ENCODE data around the gene CMTM3.
"Not testable (repeated sequence)": the region's sequence is repeated elsewhere in the genome, so short reads cannot be mapped to it uniquely, and the experiment has no call there.

Gene CMTM3

DNA sequence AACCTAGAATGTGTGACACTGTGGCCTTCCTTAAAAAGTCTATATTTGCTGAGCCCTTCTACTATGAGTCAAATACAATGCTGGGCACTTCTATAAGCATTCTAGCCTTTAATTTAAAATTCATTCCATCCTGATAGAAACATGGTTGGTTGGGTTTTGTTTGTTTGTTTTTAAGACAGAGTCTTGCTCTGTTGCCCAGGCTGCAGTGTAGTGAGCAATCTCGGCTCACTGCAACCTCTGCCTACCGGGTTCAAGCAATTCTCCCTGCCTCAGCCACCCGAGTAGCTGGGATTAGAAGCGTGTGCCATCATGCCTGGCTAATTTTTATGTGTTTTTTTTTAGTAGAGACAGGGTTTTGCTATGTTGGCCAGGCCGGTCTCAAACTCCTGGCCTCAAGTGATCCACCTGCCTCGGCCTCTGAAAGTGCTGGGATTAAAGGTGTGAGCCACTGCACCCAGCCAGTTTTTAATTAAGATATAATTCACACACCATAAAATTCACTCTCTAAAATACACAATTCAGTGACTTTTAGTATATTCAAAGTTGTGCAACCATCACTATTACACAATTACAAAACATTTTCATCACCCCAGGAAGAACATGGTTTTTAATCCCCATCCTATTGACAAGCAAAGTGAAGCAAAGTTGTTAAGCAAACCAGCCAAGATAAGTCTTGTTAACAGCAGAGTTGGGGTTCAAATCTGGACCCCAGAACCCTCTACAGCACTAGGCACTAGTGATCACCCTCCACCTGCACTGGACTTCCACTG lies 49.3 kb downstream of the CMTM3 start:
- TF ChIP-seq, protein P1, sequence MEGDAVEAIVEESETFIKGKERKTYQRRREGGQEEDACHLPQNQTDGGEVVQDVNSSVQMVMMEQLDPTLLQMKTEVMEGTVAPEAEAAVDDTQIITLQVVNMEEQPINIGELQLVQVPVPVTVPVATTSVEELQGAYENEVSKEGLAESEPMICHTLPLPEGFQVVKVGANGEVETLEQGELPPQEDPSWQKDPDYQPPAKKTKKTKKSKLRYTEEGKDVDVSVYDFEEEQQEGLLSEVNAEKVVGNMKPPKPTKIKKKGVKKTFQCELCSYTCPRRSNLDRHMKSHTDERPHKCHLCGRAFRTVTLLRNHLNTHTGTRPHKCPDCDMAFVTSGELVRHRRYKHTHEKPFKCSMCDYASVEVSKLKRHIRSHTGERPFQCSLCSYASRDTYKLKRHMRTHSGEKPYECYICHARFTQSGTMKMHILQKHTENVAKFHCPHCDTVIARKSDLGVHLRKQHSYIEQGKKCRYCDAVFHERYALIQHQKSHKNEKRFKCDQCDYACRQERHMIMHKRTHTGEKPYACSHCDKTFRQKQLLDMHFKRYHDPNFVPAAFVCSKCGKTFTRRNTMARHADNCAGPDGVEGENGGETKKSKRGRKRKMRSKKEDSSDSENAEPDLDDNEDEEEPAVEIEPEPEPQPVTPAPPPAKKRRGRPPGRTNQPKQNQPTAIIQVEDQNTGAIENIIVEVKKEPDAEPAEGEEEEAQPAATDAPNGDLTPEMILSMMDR (IDR thresholded peaks at IDR 0.05; ENCODE audit: borderline replicate concordance, control extremely low read depth, extremely low read depth, insufficient read depth, missing control alignments) = no peak
- no peak for DNase-seq (ENCODE audit: low spot score)
- in situ Hi-C loops (cut with MboI; ENCODE audit: low sequenced_read_pairs, unreplicated experiment) = no loop called here

DNA sequence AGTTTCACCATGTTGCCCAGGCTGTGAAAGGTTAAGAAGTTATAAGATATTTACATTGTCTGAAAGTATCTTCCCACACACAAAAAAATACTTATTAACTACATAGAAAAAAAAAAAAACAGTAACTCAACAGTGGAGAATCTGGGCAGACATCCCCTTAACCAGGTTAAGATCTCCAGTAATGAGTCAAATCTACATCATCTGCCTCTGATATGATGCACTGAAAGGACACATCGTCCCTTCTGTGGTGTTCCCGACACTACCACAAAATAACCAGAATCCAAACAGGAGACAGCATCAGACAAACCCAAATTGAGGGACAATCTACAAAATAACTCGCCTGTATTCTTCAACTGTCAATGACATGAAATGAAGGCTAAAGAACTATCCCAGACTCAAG lies 52.0 kb downstream of the CMTM3 start:
- in situ Hi-C loops (cut with MboI; ENCODE audit: low sequenced_read_pairs, unreplicated experiment) = no loop called here

DNA sequence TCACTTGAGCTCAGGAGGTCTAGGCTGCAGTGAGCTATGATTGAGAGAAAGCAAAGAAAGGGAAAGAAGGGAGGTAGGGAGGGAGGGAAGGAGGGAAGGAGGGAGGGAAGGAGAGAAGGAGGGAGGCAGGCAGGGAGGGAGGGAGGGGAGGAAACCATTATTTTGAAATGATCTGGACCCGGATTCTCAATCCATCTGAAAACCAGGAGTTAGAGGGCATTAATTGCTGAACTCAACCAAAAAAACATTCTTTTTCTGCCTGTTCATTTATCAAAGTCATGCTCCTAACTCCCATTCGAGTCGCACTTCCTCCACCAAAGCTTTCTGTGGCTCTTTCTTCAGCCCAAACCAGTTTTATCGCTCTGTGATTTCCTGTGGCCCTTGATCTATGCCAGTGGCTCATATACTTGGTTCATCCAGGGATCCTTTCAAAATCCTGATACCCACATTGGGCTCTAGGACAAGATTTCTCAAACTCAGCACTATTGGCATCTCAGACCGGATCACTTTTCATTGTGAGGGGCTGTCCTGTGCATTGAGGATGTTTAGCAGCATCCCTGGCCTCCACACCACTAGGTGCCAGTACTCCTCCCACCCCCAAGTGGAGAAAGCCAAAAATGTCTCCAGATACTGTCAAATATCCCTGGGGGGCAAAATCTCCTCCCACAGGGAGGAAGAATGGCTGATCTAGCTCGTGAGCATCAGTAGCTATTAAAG lies 53.8 kb downstream of the CMTM3 start:
- in situ Hi-C loops (cut with MboI; ENCODE audit: low sequenced_read_pairs, unreplicated experiment) = no loop called here
- DNase-seq (ENCODE audit: low spot score) = no peak
- TF ChIP-seq, protein P1 (IDR thresholded peaks at IDR 0.05; ENCODE audit: borderline replicate concordance, control extremely low read depth, extremely low read depth, insufficient read depth, missing control alignments) = no peak

More for the DNA sequence above, 52.0 kb downstream of the CMTM3 start:
- DNase-seq (ENCODE audit: low spot score) = no peak
- TF ChIP-seq, protein P1 (IDR thresholded peaks at IDR 0.05; ENCODE audit: borderline replicate concordance, control extremely low read depth, extremely low read depth, insufficient read depth, missing control alignments) = no peak

DNA sequence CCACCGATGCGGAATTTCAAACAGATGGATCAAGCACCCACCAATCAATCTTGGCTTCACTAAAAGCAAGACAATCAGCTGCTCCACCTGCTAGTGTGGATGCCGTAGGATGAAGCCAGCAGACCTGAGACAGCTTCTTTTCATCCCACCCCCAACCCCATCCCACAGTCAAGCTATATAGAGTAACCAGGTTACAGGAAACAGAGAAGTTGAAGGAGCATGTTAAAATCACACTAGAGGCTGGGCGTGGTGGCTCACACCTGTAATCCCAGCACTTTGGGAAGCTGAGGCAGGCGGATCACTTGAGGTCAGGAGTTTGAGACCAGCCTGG lies 54.3 kb downstream of the CMTM3 start:
- in situ Hi-C loops (cut with MboI; ENCODE audit: low sequenced_read_pairs, unreplicated experiment) = no loop called here
- TF ChIP-seq, protein P1 (IDR thresholded peaks at IDR 0.05; ENCODE audit: borderline replicate concordance, control extremely low read depth, extremely low read depth, insufficient read depth, missing control alignments) = no peak
- DNase-seq (ENCODE audit: low spot score) = no peak

DNA sequence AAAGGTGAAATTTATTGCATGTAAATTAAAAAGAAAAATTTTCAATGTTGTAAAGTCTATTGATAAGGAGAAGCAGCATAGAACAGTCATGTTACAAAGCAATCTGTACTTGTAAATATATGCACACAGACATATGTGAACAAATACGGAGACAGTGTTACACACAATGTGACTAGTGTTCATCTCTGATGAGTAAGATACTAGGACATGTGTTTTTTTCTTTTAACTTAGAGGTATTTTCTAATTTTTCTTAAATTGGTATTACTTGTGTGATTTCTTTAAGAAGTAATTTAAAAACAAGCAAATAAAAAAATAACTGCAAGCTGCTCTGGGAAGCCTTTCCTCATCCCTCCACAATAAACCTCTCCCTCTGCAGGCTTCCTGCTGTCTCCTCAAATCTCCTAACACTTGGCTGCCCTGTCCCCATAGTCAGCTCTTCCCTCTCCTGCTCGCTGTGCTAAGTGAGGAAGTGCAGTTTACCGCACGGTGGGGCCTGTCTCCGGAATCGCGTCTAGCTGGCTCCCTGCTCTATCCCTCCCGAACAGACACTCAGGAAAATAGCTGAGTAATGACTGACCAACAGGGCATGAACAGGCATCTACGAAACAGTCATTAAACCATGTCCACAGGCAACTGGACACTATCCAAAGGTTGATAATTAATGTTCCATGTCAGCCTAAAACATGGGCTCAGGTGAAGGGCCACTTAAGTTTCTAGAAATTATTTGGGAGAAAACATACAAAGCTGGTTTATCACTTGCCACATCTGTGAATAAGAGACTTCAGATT lies 56.1 kb downstream of the CMTM3 start:
- DNase-seq (ENCODE audit: low spot score) = no peak
- in situ Hi-C loops (cut with MboI; ENCODE audit: low sequenced_read_pairs, unreplicated experiment) = no loop called here
- TF ChIP-seq, protein P1 (IDR thresholded peaks at IDR 0.05; ENCODE audit: borderline replicate concordance, control extremely low read depth, extremely low read depth, insufficient read depth, missing control alignments) = no peak

DNA sequence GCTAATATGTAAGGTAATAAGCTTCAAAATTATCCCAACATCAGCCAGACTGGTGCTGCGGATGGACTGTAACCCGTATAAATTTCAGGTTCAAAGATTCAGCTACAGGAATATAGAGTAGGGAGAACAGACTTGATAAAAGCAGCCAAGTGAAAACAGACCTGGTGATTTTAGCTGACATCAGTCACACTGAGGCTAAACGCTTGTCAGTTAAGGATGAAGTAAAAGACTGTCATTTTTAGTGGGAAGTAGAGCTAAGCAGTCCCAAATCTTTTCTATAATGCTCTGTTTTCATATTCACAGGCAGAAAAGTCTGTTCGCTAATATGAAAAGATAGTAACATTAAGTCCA lies 56.7 kb downstream of the CMTM3 start:
- in situ Hi-C loops (cut with MboI; ENCODE audit: low sequenced_read_pairs, unreplicated experiment) = no loop called here
- DNase-seq (ENCODE audit: low spot score) = no peak
- TF ChIP-seq, protein P1 (IDR thresholded peaks at IDR 0.05; ENCODE audit: borderline replicate concordance, control extremely low read depth, extremely low read depth, insufficient read depth, missing control alignments) = no peak

DNA sequence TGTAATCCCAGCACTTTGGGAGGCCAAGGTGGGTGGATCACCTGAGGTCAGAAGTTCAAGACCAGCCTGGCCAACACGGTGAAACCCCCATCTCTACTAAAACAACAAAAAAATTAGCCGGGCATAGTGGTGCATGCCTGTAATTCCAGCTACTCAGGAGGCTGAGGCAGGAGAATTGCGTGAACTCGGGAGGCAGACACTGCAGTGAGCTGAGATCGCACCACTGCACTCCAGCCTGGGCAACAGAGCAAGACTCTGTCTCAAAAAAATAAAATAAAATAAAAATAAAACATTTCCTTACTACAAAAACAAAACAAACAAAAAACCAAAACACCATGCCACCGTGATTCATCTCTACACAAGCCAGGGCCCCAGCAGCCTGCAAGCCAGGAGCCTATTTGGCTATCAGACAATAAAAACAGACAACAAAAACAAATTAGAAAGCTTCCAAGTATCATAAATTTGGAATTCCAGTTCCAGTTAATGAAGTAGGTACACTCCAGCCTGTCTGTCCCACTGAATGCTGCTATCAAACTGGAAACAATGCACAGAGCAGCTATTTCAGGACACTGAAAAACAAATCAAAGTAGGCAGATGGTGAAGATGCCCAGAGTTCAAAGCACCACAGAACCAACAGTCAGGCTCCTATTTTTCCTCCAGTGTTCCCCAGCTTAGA lies 57.3 kb downstream of the CMTM3 start:
- DNase-seq (ENCODE audit: low spot score); in situ Hi-C loops (cut with MboI; ENCODE audit: low sequenced_read_pairs, unreplicated experiment): not testable (repeated sequence)

Data from GM13976 (cell line).